ENCODE data around the gene RESF1. TPM values are rescaled to one million over a fixed set of nuclear protein-coding genes. Genes with fewer than 3 reads are reported as not detected.

The RESF1 gene
- total and polyA plus RNA-seq, 7 experiments from 2014 or later = 141 to 490 (median 168) TPM

- Histone ChIP-seq H3K4me3 (ENCODE audit: low read length) (no peak overlapping the region), H3K27ac (ENCODE audit: low read depth, low read length) (no peak overlapping the region), H3K27me3 (ENCODE audit: control insufficient read depth in 2 of 2, insufficient read depth in 2 of 2, low read length in 2 of 2) (no peaks in the 10 kb centered on the region), H3K9me3 (ENCODE audit: control insufficient read depth in 2 of 3, low read length in 3 of 3) (peaks cover 0 to 37% (median 3%) of the 10 kb centered on the region in 3 experiments), H3K4me1 (ENCODE audit: control insufficient read depth in 2 of 2, insufficient read depth in 2 of 2, low read length in 2 of 2) (no peaks in the 10 kb centered on the region), H3K36me3 (ENCODE audit: control insufficient read depth in 2 of 3, insufficient read depth in 3 of 3, low read length in 3 of 3) (peaks cover 8 to 86% (median 21%) of the 10 kb centered on the region in 3 experiments)
- POLR2A ChIA-PET = interaction anchor here (0.6 to 1.7 kb wide), 3 partner anchors 95 to 350 kb away, joined by 3 to 6 read pairs (median 5); no protein-coding TSS in a partner anchor
- H3K36me3 Mint-ChIP-seq = peaks cover 23 to 83% (median 74%) of the 10 kb centered on the region in 5 donors
- ATAC-seq (no peak), DNase-seq (no peak)
- intact Hi-C loops (cut with micrococcal nuclease) = loop anchor here in 1 of 2 donors (5.0 kb wide), 2 partner anchors 34 to 36 kb away; partner anchors contain the start of gene RESF1
- peaks cover 3 to 64% (median 34%) of the 10 kb centered on the region in 11 donors for H3K9me3 Mint-ChIP-seq
- H3K27me3 Mint-ChIP-seq = no peaks in the 10 kb centered on the region
- H3K4me1 Mint-ChIP-seq = peaks cover 3 to 49% (median 24%) of the 10 kb centered on the region in 7 donors
- CTCF ChIA-PET = no interaction called here
- H3K4me3 Mint-ChIP-seq = peak overlapping the region in 1 of 10 donors; percentile 58
- H3K27ac Mint-ChIP-seq = peak overlapping the region in 8 of 9 donors; percentile 5 to 83 (median 46)
Observed at GRCh38 chr12:31991146-31991545, 31.9 kb downstream of the RESF1 start.

GRCh38 chr12:31991815-31992214 lies 32.6 kb downstream of the RESF1 start:
- ChIA-PET CTCF (interaction anchor here (0.5 kb wide), 1 partner anchor 339 kb away, joined by 3 read pairs; no protein-coding TSS in a partner anchor), POLR2A (interaction anchor here (0.5 to 3.5 kb wide), 6 partner anchors 8 to 264 kb away, joined by 3 to 13 read pairs (median 5); no protein-coding TSS in a partner anchor)
- Mint-ChIP-seq H3K27ac (peak overlapping the region in 8 of 9 donors; percentile 1 to 83 (median 38)), H3K36me3 (peaks cover 18 to 79% (median 67%) of the 10 kb centered on the region in 5 donors), H3K27me3 (no peaks in the 10 kb centered on the region), H3K4me3 (peak overlapping the region in 3 of 10 donors; percentile 23 to 58 (median 42)), H3K9me3 (peaks cover 0 to 57% (median 27%) of the 10 kb centered on the region in 11 donors), H3K4me1 (peaks cover 1 to 42% (median 18%) of the 10 kb centered on the region in 7 donors)
- H3K27ac ChIP-seq (ENCODE audit: low read depth, low read length) = no peak overlapping the region
- H3K9me3 ChIP-seq (ENCODE audit: control insufficient read depth in 2 of 3, low read length in 3 of 3) = peaks cover 0 to 31% (median 3%) of the 10 kb centered on the region in 3 experiments
- H3K36me3 ChIP-seq (ENCODE audit: control insufficient read depth in 2 of 3, insufficient read depth in 3 of 3, low read length in 3 of 3) = peaks cover 10 to 86% (median 22%) of the 10 kb centered on the region in 3 experiments
- no peak for ATAC-seq
- intact Hi-C loops (cut with micrococcal nuclease) = loop anchor here in 1 of 2 donors (5.0 kb wide), 2 partner anchors 35 kb away; partner anchors contain the start of gene RESF1
- no peaks in the 10 kb centered on the region for H3K27me3 ChIP-seq (ENCODE audit: control insufficient read depth in 2 of 2, insufficient read depth in 2 of 2, low read length in 2 of 2)
- no peaks in the 10 kb centered on the region for H3K4me1 ChIP-seq (ENCODE audit: control insufficient read depth in 2 of 2, insufficient read depth in 2 of 2, low read length in 2 of 2)
- H3K4me3 ChIP-seq (ENCODE audit: low read length) = no peak overlapping the region
- no peak for DNase-seq

DNA sequence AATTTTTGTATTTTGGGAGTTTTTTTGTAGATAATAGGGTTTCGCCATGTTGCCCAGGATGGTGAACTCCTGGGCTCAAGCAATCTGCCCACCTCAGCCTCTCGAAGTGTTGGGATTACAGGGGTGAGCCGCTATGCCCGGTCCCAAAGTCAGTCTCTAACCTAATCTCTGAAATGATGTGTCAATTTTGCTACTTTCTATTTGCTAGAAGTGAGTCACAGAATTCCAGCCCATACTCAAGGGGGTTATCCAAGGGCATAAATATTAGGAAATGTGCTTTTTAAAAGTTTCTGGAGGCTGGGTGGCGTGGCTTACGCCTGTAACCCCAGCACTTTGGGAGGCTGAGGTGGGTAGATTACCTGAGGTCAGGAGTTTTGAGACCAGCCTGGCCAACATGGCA lies 40.5 kb downstream of the RESF1 start:
- intact Hi-C loops (cut with micrococcal nuclease) = loop anchor here in 1 of 2 donors (2.0 kb wide), 1 partner anchor 13 kb away; no protein-coding TSS in a partner anchor
- no peaks in the 10 kb centered on the region for H3K27me3 Mint-ChIP-seq

DNA sequence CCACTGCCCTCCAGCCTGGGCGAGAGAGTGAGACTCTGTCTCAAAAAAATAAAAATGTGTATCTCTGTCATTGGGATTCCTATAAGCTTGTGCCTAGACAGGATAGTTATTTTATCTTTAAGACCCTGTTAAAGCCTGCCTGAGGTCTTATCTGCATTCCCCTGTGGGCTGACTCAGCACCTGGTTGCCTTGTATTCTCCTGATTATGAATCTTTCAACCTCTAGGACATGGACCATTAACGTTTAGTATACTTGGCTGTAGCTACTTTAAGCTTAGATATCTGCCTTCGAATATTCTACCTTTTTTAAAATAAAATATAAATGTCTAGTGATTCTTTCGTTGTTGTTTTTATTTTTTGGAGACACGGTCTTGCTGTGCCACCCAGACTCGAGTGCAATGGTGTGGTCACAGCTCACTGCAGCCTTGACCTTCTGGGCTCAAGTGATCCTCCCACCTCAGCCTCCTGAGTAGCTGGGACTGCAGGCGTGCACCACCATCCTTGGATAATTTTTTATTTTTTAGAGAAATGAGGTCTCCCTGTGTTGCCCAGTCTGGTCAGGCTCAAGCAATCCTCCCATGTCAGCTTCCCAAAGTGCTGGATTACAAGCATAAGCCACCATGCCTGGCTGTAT lies 41.3 kb downstream of the RESF1 start:
- Mint-ChIP-seq H3K27ac (peak overlapping the region in 4 of 9 donors; percentile 7 to 60 (median 52)), H3K9me3 (peaks cover 0 to 7% (median 2%) of the 10 kb centered on the region in 11 donors), H3K4me3 (no peak overlapping the region), H3K36me3 (peaks cover 0 to 56% (median 36%) of the 10 kb centered on the region in 5 donors), H3K4me1 (peaks cover 0 to 11% (median 8%) of the 10 kb centered on the region in 7 donors), H3K27me3 (no peaks in the 10 kb centered on the region)
- H3K27me3 ChIP-seq (ENCODE audit: control insufficient read depth in 2 of 2, insufficient read depth in 2 of 2, low read length in 2 of 2) = no peaks in the 10 kb centered on the region
- ATAC-seq (no peak), DNase-seq (no peak)
- no peak overlapping the region for H3K4me3 ChIP-seq (ENCODE audit: low read length)
- peaks cover 13 to 56% (median 16%) of the 10 kb centered on the region in 3 experiments for H3K36me3 ChIP-seq (ENCODE audit: control insufficient read depth in 2 of 3, insufficient read depth in 3 of 3, low read length in 3 of 3)
- no peak overlapping the region for H3K27ac ChIP-seq (ENCODE audit: low read depth, low read length)
- intact Hi-C loops (cut with micrococcal nuclease) = loop anchor here in 1 of 2 donors (2.0 kb wide), 1 partner anchor 14 kb away; no protein-coding TSS in a partner anchor
- no peaks in the 10 kb centered on the region for H3K4me1 ChIP-seq (ENCODE audit: control insufficient read depth in 2 of 2, insufficient read depth in 2 of 2, low read length in 2 of 2)
- CTCF ChIA-PET = interaction anchor here (0.6 to 0.9 kb wide), 2 partner anchors 110 to 329 kb away, joined by 3 to 4 read pairs; no protein-coding TSS in a partner anchor
- POLR2A ChIA-PET = interaction anchor here (0.6 to 1.4 kb wide), 4 partner anchors 10 to 341 kb away, joined by 3 to 4 read pairs (median 3); partner anchors contain the start of genes ETFBKMT and RESF1
- peaks cover 0 to 4% (median 0%) of the 10 kb centered on the region in 3 experiments for H3K9me3 ChIP-seq (ENCODE audit: control insufficient read depth in 2 of 3, low read length in 3 of 3)

More for the DNA sequence above, 40.5 kb downstream of the RESF1 start:
- H3K36me3 Mint-ChIP-seq = peaks cover 0 to 60% (median 36%) of the 10 kb centered on the region in 5 donors
- no peak overlapping the region for H3K27ac ChIP-seq (ENCODE audit: low read depth, low read length)
- ChIA-PET POLR2A (interaction anchor here (0.6 to 1.2 kb wide), 3 partner anchors 10 to 163 kb away, joined by 3 read pairs; no protein-coding TSS in a partner anchor), CTCF (interaction anchor here (0.9 kb wide), 1 partner anchor 109 kb away, joined by 4 read pairs; no protein-coding TSS in a partner anchor)
- ATAC-seq = no peak
- peaks cover 0 to 7% (median 2%) of the 10 kb centered on the region in 11 donors for H3K9me3 Mint-ChIP-seq
- no peak overlapping the region for H3K4me3 ChIP-seq (ENCODE audit: low read length)
- peaks cover 16 to 64% (median 16%) of the 10 kb centered on the region in 3 experiments for H3K36me3 ChIP-seq (ENCODE audit: control insufficient read depth in 2 of 3, insufficient read depth in 3 of 3, low read length in 3 of 3)
- no peaks in the 10 kb centered on the region for H3K4me1 ChIP-seq (ENCODE audit: control insufficient read depth in 2 of 2, insufficient read depth in 2 of 2, low read length in 2 of 2)
- H3K9me3 ChIP-seq (ENCODE audit: control insufficient read depth in 2 of 3, low read length in 3 of 3) = peaks cover 0 to 4% (median 0%) of the 10 kb centered on the region in 3 experiments
- H3K4me1 Mint-ChIP-seq = peaks cover 0 to 11% (median 8%) of the 10 kb centered on the region in 7 donors
- no peak for DNase-seq
- H3K27me3 ChIP-seq (ENCODE audit: control insufficient read depth in 2 of 2, insufficient read depth in 2 of 2, low read length in 2 of 2) = no peaks in the 10 kb centered on the region
- H3K27ac Mint-ChIP-seq = peak overlapping the region in 1 of 9 donors; percentile 8
- no peak overlapping the region for H3K4me3 Mint-ChIP-seq

GRCh38 chr12:32002848-32003493 lies 43.8 kb downstream of the RESF1 start:
- ChIA-PET POLR2A (interaction anchor here (0.7 to 2.5 kb wide), 4 partner anchors 10 to 303 kb away, joined by 5 to 13 read pairs (median 6); no protein-coding TSS in a partner anchor), CTCF (interaction anchor here (0.6 to 0.7 kb wide), 2 partner anchors 14 to 25 kb away, joined by 3 to 4 read pairs; no protein-coding TSS in a partner anchor)
- ATAC-seq (no peak), DNase-seq (no peak)
- Mint-ChIP-seq H3K9me3 (peaks cover 0 to 7% (median 2%) of the 10 kb centered on the region in 11 donors), H3K4me1 (peaks cover 0 to 11% (median 8%) of the 10 kb centered on the region in 7 donors), H3K4me3 (no peak overlapping the region), H3K27ac (peak overlapping the region in 8 of 9 donors; percentile 18 to 87 (median 78)), H3K27me3 (no peaks in the 10 kb centered on the region), H3K36me3 (peaks cover 0 to 44% (median 40%) of the 10 kb centered on the region in 5 donors)
- Histone ChIP-seq H3K27ac (ENCODE audit: low read depth, low read length) (peak overlapping the region; percentile 41), H3K4me1 (ENCODE audit: control insufficient read depth in 2 of 2, insufficient read depth in 2 of 2, low read length in 2 of 2) (no peaks in the 10 kb centered on the region), H3K36me3 (ENCODE audit: control insufficient read depth in 2 of 3, insufficient read depth in 3 of 3, low read length in 3 of 3) (peaks cover 0 to 32% (median 7%) of the 10 kb centered on the region in 3 experiments), H3K9me3 (ENCODE audit: control insufficient read depth in 2 of 3, low read length in 3 of 3) (peaks cover 0 to 4% (median 0%) of the 10 kb centered on the region in 3 experiments), H3K27me3 (ENCODE audit: control insufficient read depth in 2 of 2, insufficient read depth in 2 of 2, low read length in 2 of 2) (no peaks in the 10 kb centered on the region), H3K4me3 (ENCODE audit: low read length) (no peak overlapping the region)
- intact Hi-C loops (cut with micrococcal nuclease) = no loop called here

Data from naive thymus-derived CD4-positive, alpha-beta T cell (primary cell).